GM10847 (cell line): Measurements from ENCODE around the gene RASGEF1B.

ENCODE experiments used
- POLR2A ChIP-seq: IDR thresholded peaks from 2 replicates; pipeline ENCODE4 v1.6.1; 2011; ENCODE audit not compliant: insufficient read length; ENCODE audit errors: extremely low read depth

The RASGEF1B gene

DNA sequence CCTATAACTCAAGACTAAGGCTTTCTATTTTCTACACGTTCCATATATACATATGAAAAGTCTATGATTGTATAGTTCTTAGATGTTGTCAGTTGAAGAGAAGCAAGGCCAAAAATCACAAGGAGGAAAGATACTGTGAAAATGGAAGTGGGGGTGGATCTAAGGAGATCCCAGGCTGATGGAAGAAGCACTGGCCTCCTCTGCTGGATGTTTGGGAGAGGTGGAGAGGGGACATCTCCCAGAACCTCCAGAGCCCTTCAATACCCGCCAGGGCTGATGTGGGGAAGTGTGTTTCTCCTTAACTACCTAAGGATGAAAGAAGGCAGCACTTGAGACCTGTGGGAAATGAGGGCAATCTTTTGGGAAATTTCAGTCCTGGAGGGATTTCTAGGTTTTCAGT lies 67.4 kb downstream of the RASGEF1B start:
- TF ChIP-seq POLR2A = no peak

DNA sequence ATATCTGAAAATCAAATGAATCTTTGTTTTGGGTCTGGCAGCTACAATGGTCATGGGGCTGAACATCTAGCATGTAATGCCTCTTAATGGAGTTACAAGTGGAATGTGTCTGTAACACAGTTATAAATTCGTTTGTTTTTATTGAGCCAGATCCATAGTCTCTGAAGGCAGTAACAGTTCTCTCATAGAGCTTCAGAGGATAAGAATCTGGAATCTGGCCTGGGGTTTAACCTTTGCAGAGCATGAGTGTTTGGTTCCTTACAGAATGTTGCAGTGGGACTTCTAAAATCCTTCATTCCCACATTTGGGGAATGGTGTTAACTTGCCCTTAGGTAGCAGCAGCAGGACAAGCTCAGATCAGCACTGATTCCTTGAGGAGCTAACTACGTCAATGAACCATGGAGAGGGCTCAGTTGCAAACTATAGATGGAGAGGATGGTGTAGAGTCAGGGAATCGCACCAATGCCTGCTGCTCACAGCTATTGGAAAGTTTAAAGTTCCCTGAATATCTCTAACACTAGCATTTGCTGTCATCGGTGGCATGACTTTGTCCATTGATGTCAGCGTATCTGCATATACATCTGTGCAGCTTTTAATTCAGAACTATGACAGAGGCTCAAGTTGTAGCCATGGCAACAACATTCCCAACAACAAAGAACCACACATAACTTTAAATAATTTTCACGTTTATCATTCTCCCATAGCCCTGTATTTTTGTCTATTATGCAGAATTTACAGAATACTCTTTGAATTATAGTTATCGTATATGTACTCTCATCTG lies 72.2 kb downstream of the RASGEF1B start:
- no peak for TF ChIP-seq POLR2A

DNA sequence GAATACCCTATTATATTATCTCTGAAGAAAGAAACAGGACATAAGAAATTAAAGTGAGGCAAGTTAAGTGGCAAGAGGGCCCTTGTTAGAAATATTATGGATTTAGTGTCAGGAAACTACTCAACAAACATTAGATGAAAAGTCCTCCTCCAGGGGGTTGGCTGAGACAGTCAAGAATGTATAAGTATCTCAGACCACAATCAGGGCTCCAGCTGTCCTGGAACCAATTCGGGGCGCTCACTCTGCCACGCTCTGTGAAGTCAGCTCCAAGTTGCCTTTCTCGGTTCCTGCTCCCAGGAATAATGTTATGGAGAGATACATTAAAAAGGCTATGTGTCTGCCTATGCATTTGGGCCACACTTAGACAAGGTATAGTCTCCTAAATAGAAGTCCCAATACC lies 73.3 kb downstream of the RASGEF1B start:
- TF ChIP-seq POLR2A = no peak

DNA sequence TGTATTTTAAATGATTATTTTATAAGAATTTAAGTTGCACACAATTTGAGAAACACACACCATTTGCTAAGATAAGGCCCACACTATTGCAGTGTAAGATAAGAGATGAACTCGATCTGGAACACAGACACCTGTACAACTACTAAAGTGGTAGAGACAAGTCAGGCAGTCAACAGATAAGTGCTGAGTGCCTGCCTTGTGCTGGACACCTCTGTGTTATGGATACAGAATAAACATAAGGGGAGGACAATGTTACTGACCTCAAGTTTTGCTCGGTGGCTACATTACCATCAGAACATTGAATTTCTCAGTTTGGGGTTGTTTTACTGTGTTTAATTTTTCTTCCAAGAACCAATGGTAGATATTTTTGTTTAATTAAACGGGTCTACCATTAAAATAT lies 74.1 kb downstream of the RASGEF1B start:
- TF ChIP-seq POLR2A = no peak

DNA sequence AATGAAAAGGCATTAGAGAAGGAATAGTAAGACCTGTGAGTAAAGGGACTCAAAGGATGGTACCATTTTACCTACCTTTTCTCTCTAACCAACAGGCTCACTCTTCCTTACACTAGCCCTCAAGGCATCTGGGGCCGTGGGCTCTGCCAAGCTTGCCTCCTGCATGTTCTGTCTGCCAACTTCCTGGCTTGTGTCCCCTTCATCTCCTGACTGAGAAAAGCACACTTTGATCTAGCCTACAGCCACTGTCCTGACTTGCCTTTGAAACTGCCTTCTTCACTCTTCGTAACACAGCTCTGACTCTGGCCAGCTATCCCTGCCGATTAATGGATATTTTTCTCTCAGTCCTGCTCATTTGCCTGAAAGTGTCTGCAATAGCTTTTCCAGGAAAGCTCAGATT lies 76.5 kb downstream of the RASGEF1B start:
- TF ChIP-seq POLR2A = no peak

DNA sequence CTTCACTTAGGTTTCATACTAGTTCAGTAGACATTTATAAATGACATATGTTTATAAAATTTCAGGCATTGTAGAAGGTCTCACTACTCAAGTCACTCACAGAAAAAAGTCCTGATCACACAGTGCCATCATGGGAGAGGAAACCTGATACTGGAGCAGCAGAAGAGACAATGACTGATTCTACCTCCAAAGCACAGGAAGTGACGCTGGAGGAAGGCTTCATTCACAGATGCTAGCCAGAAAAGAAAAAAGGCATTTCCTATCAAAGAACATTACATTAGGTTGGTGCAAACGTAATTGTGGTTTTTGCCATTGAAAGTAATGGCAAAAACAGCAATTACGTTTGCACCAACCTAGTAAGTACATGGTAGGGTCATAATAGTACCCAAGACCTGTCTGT lies 79.5 kb downstream of the RASGEF1B start:
- TF ChIP-seq POLR2A = no peak

DNA sequence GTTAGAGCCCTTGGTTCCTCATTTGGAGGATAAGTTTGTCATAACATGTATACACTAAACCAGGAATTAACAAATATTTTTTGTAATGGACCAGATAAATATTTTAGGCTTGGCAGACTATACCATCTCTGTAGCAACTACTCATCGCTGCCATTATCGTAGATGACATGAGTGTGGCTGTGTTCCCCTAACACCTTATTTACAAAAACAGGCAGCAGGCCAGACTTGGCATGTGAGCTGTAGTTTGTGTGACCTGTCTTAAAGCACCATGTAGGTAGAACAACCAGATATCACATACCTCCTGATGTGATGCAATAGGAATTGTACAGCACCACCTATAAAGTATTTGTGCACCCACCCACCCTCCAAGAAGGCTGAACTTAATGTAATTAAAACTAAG lies 82.0 kb downstream of the RASGEF1B start:
- TF ChIP-seq POLR2A = no peak

DNA sequence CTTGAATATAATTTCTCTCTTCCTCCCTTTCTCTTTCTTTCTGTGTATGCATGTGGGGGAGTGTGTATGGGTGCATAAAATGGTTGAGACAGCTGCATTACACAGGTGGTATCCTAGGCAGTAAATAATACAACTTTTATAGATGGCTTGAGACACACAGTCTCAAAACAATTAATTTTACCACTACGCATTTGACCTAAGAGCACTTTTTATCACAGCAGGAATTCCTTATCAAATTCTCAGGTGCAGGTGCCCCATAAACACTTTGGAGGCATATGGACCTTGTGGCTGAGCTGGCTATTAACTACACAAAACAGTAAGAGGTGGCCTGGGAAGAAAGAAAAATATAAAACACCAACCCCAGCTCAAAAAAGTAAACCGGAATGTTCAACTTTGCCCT lies 91.3 kb downstream of the RASGEF1B start:
- TF ChIP-seq POLR2A = no peak

DNA sequence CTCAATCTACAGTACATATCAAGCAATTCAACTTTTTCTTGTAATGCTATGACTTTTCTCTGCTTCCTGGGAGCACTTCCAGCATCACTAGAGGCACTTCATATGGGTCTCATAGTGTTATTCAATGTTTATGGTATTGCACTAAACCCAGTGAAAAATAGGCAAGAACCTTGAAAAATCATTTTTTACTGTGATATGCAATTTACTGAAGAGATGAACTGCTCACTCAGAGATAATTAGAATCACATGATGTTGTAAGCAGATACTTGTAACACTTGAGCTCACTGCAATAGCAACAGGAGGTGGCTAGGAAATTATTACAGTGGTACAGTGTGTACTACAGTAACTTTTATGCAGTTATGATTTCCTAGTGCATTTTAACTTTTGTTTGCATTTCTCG lies 93.3 kb downstream of the RASGEF1B start:
- no peak for TF ChIP-seq POLR2A

DNA sequence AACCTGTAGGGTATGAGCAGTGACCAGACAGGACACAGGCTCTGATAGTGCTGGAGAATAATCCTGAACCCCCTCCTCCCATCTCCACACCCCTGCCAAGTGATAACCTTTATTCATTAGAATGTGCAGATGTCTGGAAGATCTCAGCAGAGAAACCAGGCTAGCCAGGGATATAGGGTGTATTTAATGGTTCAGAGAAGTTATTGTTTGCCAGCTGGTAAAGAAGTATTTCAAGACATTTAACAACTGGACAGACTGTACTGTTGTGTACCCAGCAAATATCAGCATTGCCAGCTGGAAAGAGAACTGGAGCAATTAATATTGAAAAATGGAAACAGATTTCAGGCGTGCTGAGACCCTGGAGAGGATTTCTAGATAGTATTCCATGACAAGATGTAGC lies 94.5 kb downstream of the RASGEF1B start:
- TF ChIP-seq POLR2A = no peak

DNA sequence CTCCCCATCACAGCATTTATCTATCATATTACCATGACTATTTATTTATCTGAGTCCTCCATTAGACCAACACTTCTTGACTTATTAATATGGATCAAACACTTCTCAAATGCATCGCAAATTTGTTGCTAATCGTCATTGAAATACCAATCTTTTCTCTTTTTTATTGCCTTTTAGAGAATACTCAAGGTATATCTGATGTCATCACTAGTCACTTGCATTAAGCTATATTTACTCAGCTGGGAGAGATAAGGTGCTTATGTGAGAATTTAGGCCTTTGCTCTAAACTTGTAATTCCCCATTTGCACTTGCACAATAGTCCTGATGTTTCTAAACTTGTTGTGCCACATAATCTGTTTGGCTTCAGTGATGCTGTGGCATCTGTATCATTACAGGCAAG lies 95.0 kb downstream of the RASGEF1B start:
- no peak for TF ChIP-seq POLR2A
